ENCODE measurements around the gene SYNDIG1. TPM values are rescaled to one million over a fixed set of nuclear protein-coding genes. Genes with fewer than 3 reads are reported as not detected.

The SYNDIG1 gene
- total RNA-seq, 1 donor from 2014 or later, result 0.49 TPM

DNA sequence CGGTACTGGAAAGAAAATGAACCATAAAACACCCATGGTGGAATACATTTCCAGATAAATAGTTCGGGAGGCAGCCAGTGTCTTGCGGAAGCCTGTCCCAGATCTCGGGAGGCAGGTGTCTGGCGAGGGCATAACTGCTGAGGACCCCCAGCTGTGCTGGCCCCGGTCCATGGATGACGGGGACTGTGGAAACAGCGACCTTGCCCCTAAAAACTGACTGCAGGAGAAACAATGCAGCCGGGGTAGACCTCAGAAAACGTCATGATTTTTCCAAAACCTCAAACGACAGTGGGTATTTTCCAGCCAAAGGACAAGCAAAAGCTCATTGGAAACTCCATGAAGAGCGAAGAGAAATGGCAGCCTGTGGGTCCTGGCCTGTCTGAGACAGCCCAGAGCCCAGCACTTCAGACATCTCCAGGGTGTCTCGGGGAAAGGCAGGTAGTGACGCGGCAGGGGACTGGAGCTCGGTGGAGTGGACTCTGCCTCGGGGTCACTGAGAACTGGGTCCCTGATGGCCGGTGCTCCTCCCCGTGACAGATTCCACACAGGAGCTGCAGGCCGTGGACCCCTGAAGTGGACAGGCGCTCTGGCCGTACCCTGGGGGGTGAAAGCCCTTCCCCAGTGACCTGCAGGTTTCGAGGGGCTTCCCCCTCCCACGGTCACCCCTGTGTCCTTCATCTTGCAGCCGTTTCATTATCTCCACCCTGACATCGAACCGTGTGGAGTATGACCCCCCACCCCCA is 188.6 kb downstream of the SYNDIG1 start:
- no peak overlapping the region for H3K4me3 Mint-ChIP-seq
- no peak for DNase-seq (ENCODE audit: low read depth, low spot score)
- no peaks in the 10 kb centered on the region for H3K27me3 Mint-ChIP-seq (ENCODE audit: low read depth)
- TF ChIP-seq, protein P1, sequence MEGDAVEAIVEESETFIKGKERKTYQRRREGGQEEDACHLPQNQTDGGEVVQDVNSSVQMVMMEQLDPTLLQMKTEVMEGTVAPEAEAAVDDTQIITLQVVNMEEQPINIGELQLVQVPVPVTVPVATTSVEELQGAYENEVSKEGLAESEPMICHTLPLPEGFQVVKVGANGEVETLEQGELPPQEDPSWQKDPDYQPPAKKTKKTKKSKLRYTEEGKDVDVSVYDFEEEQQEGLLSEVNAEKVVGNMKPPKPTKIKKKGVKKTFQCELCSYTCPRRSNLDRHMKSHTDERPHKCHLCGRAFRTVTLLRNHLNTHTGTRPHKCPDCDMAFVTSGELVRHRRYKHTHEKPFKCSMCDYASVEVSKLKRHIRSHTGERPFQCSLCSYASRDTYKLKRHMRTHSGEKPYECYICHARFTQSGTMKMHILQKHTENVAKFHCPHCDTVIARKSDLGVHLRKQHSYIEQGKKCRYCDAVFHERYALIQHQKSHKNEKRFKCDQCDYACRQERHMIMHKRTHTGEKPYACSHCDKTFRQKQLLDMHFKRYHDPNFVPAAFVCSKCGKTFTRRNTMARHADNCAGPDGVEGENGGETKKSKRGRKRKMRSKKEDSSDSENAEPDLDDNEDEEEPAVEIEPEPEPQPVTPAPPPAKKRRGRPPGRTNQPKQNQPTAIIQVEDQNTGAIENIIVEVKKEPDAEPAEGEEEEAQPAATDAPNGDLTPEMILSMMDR (conservative IDR thresholded peaks at IDR 0.05), result no peak
- H3K27ac Mint-ChIP-seq (ENCODE audit: unreplicated experiment), result no peak overlapping the region
- H3K36me3 Mint-ChIP-seq (ENCODE audit: low read depth), result no peaks in the 10 kb centered on the region
- no peaks in the 10 kb centered on the region for H3K9me3 Mint-ChIP-seq
- peaks cover 13% of the 10 kb centered on the region for H3K4me1 Mint-ChIP-seq

DNA sequence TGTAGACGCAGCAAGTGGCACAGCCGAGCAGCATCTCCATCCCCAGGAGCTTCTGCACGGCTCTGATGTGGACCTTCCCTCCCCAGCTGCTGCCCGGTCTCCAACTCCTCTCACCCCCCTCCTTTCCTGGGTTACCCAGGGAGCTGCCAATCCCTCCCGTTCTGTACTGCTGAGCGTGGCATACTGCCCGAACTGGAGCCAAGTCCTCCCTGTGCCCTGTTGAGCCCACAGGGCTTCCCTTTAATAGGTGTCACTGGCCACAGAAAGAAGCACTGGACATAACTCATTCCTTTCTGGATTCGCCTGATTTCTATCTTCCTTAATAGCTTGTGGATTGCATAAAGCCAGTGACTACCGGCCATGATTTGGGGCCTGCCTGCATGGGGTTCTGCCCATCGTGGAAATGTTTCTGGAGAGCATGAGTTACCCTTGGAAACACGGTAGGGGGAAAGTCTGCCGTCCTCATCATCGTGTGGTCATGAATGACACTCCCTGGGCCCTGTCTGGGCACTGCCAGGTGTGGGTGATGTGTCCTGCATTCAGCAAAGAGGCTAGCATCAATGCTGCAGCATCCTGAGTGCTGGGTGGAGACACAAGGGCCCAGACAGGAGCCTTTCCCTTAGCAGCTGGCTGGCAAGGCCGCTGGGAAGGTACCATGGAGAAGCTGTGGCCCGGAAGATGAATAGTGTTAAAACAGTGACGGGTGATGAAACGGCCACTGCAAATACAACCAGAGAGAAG is 189.7 kb downstream of the SYNDIG1 start:
- H3K4me3 Mint-ChIP-seq, result no peak overlapping the region
- no peak for DNase-seq (ENCODE audit: low read depth, low spot score)
- no peaks in the 10 kb centered on the region for H3K36me3 Mint-ChIP-seq (ENCODE audit: low read depth)
- H3K27ac Mint-ChIP-seq (ENCODE audit: unreplicated experiment), result peak overlapping the region; percentile 36
- no peaks in the 10 kb centered on the region for H3K27me3 Mint-ChIP-seq (ENCODE audit: low read depth)
- H3K9me3 Mint-ChIP-seq, result no peaks in the 10 kb centered on the region
- TF ChIP-seq, protein P1 (conservative IDR thresholded peaks at IDR 0.05), result no peak
- peaks cover 13% of the 10 kb centered on the region for H3K4me1 Mint-ChIP-seq

DNA sequence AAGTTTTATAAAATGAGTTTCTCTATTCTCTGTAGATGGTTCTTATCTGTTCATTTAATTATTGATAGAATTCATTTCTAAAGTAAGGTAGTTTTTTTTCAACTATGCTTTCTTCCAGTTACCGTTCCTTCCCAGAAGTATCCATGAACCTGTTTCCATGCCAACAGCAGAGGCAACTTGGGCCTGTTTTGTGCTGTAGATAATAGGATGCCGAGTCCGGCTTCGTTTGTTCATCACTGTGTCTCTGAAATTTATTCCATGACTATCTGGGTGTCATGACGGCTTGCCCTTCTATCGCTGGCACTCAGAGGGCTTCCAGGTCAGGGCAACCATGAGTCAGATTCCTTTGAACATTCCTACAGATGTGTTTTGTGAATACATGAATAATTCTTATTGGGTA is 190.4 kb downstream of the SYNDIG1 start:
- Mint-ChIP-seq H3K4me3 (no peak overlapping the region), H3K4me1 (peaks cover 16% of the 10 kb centered on the region)

DNA sequence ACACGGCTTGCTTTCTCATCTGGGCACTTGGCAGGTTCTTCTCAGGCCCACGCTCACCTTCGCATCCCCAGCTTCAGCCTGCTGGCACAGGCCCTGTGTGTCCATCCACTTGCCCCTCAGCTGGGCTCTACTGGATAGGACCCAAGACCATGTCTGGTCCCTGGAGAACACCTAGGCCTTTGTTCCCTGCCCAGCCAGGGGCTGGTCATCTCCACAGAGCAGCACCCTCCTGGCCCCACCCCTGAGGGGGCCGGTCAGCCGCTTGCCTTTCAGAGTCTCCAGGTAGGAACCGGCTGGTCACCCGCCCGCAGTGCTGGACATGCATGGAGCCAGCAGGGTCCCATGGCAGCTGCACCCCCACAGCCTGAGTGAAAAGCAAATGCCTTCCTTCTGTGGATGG is 191.2 kb downstream of the SYNDIG1 start:
- peaks cover 22% of the 10 kb centered on the region for H3K4me1 Mint-ChIP-seq
- TF ChIP-seq, protein P1 (conservative IDR thresholded peaks at IDR 0.05), result no peak
- H3K4me3 Mint-ChIP-seq, result no peak overlapping the region
- no peaks in the 10 kb centered on the region for H3K36me3 Mint-ChIP-seq (ENCODE audit: low read depth)
- no peaks in the 10 kb centered on the region for H3K27me3 Mint-ChIP-seq (ENCODE audit: low read depth)
- DNase-seq (ENCODE audit: low read depth, low spot score), result no peak
- H3K27ac Mint-ChIP-seq (ENCODE audit: unreplicated experiment), result no peak overlapping the region
- no peaks in the 10 kb centered on the region for H3K9me3 Mint-ChIP-seq

More for the DNA sequence above, 190.4 kb downstream of the SYNDIG1 start:
- DNase-seq (ENCODE audit: low read depth, low spot score), result no peak
- no peaks in the 10 kb centered on the region for H3K9me3 Mint-ChIP-seq
- no peaks in the 10 kb centered on the region for H3K36me3 Mint-ChIP-seq (ENCODE audit: low read depth)
- no peaks in the 10 kb centered on the region for H3K27me3 Mint-ChIP-seq (ENCODE audit: low read depth)
- TF ChIP-seq, protein P1 (conservative IDR thresholded peaks at IDR 0.05), result no peak
- H3K27ac Mint-ChIP-seq (ENCODE audit: unreplicated experiment), result no peak overlapping the region

DNA sequence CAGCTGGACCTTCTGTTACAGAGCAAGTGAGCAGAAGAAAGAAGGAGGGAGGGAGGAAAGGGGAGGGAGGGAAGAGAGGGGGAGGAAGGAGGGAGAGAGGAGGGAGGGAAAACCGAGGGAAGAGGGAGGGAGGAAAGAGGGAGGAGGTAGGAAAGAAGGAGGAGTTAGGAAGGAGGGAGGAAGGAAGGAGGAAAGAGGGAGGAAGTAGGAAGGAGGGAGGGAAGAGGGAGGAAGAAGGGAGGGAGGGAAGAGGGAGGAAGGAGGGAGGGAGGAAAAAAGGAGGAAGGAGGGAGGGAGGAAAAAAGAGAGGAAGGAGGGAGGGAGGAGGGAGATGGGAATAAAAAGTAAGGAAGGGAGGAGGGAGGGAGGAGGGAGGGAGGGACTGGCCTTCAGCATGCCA is 191.8 kb downstream of the SYNDIG1 start:
- TF ChIP-seq, protein P1 (conservative IDR thresholded peaks at IDR 0.05), result no peak
- H3K4me3 Mint-ChIP-seq, result no peak overlapping the region
- H3K4me1 Mint-ChIP-seq, result peaks cover 22% of the 10 kb centered on the region
- H3K9me3 Mint-ChIP-seq, result no peaks in the 10 kb centered on the region
- no peak overlapping the region for H3K27ac Mint-ChIP-seq (ENCODE audit: unreplicated experiment)
- H3K36me3 Mint-ChIP-seq (ENCODE audit: low read depth), result no peaks in the 10 kb centered on the region
- DNase-seq (ENCODE audit: low read depth, low spot score), result no peak
- H3K27me3 Mint-ChIP-seq (ENCODE audit: low read depth), result no peaks in the 10 kb centered on the region
